ENCODE data around the gene ANKRD11.
"Not testable (repeated sequence)": the region's sequence is repeated elsewhere in the genome, so short reads cannot be mapped to it uniquely, and the experiment has no call there.

Gene ANKRD11

DNA sequence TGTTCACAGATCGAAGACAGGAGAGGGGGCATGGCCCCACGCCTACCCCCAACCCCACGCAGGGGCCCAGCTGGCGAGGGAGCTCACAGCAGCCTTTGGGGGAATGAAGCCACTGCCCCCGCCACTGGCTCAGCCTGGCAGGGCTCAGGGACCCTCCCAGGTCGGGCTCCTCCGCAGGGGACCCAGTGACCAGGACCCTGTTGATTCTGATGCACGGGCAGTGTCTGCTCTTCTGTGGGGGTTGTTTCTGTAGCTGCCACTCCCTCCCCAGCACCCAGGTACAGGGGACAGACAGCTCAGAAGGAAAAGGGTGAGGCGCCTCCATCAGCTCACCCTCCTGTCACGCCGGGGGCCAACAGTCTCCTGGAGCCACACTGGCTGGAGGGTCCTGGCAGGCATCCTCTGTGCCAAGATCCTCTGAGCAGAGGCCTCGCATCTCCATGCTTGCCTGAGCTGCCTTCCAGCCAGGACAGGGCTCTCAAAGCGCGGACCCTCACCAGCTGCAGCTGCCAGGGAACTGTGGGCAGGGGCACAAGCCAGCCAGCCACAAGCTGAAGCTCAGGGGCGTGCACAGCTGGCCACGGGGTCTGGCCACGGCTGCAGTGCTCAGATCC, 223.7 kb downstream of the ANKRD11 start:
- TF ChIP-seq, protein P1, sequence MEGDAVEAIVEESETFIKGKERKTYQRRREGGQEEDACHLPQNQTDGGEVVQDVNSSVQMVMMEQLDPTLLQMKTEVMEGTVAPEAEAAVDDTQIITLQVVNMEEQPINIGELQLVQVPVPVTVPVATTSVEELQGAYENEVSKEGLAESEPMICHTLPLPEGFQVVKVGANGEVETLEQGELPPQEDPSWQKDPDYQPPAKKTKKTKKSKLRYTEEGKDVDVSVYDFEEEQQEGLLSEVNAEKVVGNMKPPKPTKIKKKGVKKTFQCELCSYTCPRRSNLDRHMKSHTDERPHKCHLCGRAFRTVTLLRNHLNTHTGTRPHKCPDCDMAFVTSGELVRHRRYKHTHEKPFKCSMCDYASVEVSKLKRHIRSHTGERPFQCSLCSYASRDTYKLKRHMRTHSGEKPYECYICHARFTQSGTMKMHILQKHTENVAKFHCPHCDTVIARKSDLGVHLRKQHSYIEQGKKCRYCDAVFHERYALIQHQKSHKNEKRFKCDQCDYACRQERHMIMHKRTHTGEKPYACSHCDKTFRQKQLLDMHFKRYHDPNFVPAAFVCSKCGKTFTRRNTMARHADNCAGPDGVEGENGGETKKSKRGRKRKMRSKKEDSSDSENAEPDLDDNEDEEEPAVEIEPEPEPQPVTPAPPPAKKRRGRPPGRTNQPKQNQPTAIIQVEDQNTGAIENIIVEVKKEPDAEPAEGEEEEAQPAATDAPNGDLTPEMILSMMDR (IDR thresholded peaks at IDR 0.05; ENCODE audit: insufficient read depth, low read depth, low read length, missing control alignments): no peak
- no peak overlapping the region for H3K4me3 ChIP-seq (ENCODE audit: low read depth, low read length)
- DNase-seq (ENCODE audit: low read depth): no peak

DNA sequence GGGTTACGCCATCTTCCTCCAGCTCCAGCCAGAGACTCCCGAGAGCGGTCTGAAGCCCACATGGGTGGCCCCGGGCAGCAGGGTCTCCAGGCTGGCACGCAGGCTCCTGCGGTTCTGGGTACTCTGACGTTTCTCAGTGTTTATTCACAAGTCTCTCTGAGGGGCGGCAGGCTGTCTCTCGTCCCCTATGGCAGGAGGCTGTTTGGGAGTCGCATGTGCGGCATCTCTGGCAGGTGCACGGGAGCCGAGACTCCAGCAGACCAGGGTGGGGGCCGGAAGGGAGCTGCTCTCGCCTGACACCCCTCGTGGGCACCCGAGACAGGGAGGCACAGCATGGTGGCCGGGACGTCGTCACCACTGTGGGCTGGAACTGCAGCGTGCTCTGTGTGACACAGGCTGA, 224.7 kb downstream of the ANKRD11 start:
- TF ChIP-seq, protein P1 (IDR thresholded peaks at IDR 0.05; ENCODE audit: insufficient read depth, low read depth, low read length, missing control alignments): no peak
- no peak for DNase-seq (ENCODE audit: low read depth)

DNA sequence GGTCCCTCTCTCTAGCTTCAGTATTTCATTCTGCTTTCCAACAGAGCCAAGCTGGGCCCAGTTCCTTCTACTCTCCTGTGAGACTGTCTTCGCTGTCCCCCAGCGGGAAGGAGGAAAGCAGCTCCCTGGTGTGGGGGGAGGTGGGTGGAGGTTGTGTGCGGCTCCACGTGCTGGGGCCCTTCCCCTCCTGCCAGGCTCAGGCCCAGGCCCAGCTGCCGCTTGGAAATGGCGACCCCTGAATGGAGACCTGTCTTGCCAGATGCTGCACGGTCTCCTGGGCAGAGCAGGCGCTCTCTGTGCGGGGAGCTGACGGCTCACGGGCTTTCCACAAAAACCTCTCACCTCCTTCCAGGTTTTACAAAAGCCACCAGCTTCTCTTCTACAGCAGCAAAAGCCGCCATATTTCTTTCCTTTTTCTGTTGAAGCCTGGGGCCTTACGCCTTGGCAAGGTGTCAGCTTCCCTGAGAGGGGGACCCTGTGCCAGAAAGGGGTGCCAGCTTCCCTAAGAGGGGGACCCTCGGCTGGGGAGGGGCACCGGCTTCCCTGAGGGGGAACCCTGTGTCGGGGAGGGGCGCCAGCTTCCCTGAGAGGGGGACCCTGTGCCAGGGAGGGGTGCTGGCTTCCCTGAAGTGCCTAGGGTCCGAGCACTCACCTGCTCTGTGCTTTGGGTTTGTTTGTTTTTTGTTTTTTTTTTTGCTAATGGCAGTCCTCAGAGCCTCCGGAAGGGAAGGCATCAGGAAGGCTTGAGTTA, 225.4 kb downstream of the ANKRD11 start:
- H3K4me3 ChIP-seq (ENCODE audit: low read depth, low read length): no peak overlapping the region
- TF ChIP-seq, protein P1 (IDR thresholded peaks at IDR 0.05; ENCODE audit: insufficient read depth, low read depth, low read length, missing control alignments): no peak
- DNase-seq (ENCODE audit: low read depth): no peak

More for the DNA sequence above, 224.7 kb downstream of the ANKRD11 start:
- H3K4me3 ChIP-seq (ENCODE audit: low read depth, low read length): no peak overlapping the region

DNA sequence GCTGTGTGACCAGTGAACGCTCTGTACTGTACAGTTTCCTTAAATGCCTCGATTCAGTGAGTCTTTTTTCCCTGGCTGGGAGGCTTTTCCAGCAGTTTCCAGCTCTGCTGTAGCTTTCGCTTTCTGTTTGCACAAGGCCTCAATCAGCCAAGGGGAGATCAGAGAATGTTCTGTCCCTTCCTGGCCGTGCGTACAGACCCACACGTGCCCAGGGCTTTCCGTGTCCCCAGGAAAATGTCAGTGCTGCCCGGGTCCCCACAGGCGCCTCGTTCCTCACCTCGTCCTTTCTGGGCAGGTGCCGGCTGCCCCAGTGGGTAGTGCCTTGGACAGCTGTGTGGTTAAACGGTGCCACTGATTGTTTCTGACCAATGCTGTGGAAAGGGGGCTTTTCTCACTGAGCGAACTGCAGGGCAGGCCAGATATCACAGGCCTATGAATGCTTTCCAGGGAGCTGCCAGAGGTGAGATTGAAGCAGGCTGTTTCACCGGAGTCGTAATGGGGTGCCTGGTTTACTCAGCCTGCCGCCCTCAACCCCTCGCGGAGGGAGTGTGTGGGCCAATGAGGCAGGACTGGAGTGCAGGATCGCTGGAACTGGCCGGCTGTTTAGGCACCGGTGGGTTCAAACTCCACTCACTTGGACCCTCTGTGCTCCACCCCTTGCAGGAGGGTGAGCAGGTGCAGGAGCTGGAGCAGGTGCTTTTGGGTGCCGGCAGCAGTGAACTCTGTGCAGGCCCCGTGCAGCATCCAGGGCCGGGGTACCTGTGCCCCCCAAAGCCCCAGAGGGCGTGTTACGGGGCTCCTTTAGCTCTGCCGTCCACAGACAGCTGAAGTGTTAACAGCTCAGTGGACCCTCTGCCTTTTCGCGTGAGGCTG, 228.4 kb downstream of the ANKRD11 start:
- no peak overlapping the region for H3K4me3 ChIP-seq (ENCODE audit: low read depth, low read length)
- TF ChIP-seq, protein P1 (IDR thresholded peaks at IDR 0.05; ENCODE audit: insufficient read depth, low read depth, low read length, missing control alignments): no peak
- DNase-seq (ENCODE audit: low read depth): no peak

DNA sequence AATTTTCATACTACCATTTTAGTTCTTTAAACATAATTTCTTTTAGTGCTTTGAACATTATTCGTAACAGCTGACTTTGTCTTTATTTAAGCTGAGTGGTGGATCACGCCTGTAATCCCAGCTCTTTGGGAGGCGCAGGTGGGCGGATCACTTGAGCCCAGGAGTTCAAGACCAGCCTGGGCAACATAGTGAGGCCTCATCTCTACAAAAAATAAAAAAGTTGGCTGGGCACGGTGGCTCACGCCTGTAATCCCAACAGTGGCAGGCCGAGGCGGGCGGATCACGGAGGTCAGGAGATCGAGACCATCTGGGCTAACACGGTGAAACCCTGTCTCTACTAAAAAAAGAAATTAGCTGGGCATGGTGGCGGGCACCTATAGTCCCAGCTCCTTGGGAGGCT, 230.5 kb downstream of the ANKRD11 start:
- DNase-seq (ENCODE audit: low read depth); H3K4me3 ChIP-seq (ENCODE audit: low read depth, low read length): not testable (repeated sequence)

DNA sequence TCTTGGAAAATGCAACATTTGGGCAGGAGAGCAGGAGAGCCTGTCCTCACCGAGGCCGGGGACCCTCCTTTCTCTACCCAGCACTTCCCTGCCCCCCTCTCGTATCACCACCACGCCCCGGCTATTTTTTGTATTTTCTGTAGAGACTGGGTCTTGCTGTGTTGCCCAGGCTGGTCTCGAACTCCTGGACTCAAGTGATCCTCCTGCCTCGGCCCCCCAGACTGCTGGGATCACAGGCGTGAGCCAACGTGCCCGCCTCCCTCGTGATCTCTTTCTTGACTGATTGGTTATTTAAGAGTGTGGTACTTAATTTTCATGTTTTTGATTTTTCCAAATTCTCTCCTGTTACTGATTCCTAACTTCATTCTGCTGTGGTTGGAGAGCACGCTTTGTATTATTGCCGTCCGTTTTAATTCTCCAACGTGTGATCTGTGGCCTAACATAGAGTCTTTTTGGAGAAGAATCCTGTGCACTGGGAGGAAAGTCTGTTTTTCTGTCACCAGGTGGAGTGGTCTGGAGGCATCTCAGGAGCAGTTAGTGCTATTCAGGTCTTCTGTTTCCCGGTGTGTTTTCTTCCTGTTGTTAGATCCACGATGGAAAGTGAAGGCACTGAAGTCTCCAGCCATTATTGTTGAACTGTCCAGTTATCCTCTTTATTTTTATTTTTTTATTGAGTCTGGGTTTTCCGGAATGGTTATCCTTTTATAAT, 232.4 kb downstream of the ANKRD11 start:
- DNase-seq (ENCODE audit: low read depth): no peak
- no peak overlapping the region for H3K4me3 ChIP-seq (ENCODE audit: low read depth, low read length)
- TF ChIP-seq, protein P1 (IDR thresholded peaks at IDR 0.05; ENCODE audit: insufficient read depth, low read depth, low read length, missing control alignments): no peak
